Activated CD4-positive, CD25-positive, alpha-beta regulatory T cell treated with anti-CD3 and anti-CD28 coated beads, Interleukin-2, amount 50 U/mL, for 72 hours (primary cell): ENCODE results near the gene TOR3A.
"Not testable (repeated sequence)": the region's sequence is repeated elsewhere in the genome, so short reads cannot be mapped to it uniquely, and the experiment has no call there.

ENCODE experiments used
- DNase-seq: peaks from one replicate; pipeline ENCODE4 v3.0.0; 2021

TOR3A gene, protein sequence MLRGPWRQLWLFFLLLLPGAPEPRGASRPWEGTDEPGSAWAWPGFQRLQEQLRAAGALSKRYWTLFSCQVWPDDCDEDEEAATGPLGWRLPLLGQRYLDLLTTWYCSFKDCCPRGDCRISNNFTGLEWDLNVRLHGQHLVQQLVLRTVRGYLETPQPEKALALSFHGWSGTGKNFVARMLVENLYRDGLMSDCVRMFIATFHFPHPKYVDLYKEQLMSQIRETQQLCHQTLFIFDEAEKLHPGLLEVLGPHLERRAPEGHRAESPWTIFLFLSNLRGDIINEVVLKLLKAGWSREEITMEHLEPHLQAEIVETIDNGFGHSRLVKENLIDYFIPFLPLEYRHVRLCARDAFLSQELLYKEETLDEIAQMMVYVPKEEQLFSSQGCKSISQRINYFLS

GRCh38 chr1:179081687-179082332 is at the start of gene TOR3A:
Gene TOR3A, plus strand, starts transcription at chr1:179082070. Its CDS starts 59 bp downstream, at chr1:179082129.
- DNase-seq, result peak; percentile 75

- DNase-seq, result no peak
Measured at GRCh38 chr1:179034720-179035119, 47.1 kb upstream of the TOR3A start.

DNA sequence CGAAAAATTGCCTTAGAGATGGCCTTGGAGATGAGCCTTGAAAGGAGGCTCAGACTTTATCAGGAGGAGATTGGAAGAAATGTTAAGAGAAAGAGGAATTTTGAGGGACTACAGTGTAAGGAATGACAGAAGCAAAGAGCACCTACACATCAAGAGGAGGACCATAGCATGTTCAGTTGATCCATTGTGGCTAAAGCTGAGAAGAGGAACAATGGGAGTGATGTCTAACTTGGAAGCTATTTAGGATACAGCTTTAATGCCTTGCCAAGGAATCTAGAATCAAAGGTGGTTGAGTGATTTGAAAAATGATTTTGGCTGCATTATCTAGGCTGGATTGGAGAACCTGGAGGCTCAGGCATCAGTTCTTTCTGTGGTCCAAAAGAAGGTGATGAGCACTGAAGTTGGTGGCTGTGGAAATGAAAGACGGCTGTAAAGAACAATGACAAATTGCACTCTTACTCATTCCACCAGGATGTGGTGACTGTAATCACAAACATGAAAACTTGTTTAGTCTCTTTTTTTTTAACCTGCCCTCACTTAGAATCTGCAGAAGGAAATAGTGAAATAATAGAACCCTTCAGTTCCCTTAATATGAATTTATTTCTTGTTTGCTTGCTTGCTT is 44.9 kb upstream of the TOR3A start:
- DNase-seq, result no peak

DNA sequence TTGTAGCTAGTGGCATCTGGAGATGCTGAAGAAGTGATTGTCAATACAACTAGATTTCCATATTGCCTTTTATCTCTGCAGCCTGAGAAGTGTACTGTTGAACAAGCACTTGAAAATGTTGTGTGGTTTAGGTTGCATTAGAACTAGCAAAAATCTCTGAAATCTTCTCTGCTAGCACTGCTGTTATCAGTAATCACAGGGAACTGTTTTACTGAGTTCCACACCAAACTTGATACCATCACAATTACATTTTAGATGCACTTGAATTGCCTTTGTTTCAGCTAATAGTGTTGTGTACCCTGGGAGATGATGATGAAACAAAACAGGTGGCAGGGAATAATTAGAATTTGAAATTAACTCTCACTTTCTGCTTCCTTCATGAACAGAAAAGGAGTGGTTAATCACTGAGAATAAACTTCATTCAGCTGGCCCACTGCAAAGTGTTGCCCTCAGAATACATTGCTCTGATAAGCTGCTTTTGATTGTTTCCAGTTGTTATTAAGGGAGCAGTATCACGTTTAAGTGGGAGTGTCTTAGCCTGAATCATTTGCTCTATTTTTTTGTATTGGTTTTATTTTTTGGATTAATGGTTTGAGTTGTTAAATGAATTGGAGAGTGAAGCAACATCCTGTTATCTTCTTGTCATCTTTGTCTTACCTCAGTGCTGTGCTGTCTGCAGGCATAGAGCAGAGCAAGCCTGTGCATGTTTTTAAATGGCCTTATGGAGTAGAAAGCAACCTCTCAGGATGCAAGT is 43.2 kb upstream of the TOR3A start:
- DNase-seq, result no peak

DNA sequence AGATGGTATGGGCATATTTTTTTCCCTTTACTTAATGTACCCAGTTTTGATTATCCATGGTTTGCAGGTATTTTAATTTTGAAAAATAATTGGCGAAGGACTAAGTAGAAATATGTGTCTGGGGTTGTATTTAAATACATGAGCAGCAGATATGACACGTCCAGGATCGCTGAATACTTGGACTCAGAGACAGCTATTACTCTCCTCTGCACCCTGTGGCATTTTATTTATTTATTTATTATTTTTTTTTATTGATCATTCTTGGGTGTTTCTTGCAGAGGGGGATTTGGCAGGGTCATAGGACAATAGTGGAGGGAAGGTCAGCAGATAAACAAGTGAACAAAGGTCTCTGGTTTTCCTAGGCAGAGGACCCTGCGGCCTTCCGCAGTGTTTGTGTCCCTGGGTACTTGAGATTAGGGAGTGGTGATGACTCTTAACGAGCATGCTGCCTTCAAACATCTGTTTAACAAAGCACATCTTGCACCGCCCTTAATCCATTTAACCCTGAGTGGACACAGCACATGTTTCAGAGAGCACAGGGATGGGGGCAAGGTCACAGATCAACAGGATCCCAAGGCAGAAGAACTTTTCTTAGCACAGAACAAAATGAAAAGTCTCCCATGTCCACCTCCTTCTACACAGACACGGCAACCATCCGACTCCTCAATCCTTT is 42.2 kb upstream of the TOR3A start:
- not testable (repeated sequence) for DNase-seq

- not testable (repeated sequence) for DNase-seq
Measured at GRCh38 chr1:179040175-179040551, 41.7 kb upstream of the TOR3A start.

DNA sequence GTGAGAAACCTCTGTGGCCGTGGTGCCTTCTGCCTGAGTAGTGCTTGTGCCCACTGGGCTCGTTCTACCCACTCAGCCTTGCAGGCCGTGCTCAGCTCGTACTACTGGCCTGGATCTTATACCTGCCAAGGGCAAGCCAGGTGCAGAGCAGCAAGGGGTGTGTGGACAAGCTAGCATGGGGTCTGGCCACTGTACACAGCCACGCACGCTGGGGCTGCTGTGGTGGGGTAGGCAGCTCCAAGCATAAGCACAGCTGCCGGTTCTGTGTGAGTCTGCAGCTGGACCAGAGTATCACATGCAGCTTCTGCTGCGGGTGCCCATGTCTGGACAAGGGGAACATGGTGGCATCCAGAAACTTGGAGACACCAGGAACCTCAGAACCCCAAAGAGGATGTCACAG is 39.8 kb upstream of the TOR3A start:
- no peak for DNase-seq

GRCh38 chr1:179042700-179043099 is 39.2 kb upstream of the TOR3A start:
- DNase-seq, result no peak

DNA sequence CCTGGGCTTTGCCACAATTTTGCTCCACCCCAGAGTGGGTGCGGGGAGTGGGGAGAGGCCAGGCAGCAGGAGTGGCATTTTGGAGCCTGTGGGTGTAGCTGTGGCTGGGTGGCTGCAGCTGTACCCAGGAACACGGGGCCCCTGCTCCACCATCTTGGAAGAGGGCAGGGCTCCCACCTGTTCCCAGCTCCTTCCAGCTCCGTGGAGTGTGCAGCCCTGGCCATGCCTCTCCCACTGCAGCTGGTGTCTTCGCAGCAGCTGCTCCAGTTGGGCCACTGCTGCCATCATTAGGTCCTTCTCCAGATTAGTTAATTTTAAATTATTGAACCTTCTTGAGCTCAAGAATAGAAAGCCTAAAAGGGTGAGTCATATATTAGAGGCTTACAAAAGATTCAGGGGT is 38.6 kb upstream of the TOR3A start:
- DNase-seq, result no peak

DNA sequence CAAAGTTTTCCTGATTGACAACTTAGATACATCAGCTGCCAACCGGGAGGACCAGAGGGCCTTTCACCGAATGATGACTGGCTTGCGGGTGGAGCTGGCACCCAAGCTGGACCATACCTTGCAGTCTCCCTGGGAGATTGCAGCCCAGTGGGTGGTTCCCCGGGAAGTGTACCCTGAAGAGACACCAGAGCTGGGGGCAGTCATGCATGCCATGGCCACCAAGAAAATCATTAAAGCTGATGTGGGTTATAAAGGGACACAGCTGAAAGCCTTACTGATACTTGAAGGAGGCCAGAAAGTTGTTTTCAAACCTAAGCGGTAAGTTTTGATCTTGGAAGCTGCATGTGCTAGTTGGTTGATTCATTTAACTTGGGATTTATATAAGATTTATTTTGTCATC is 38.0 kb upstream of the TOR3A start:
- no peak for DNase-seq

DNA sequence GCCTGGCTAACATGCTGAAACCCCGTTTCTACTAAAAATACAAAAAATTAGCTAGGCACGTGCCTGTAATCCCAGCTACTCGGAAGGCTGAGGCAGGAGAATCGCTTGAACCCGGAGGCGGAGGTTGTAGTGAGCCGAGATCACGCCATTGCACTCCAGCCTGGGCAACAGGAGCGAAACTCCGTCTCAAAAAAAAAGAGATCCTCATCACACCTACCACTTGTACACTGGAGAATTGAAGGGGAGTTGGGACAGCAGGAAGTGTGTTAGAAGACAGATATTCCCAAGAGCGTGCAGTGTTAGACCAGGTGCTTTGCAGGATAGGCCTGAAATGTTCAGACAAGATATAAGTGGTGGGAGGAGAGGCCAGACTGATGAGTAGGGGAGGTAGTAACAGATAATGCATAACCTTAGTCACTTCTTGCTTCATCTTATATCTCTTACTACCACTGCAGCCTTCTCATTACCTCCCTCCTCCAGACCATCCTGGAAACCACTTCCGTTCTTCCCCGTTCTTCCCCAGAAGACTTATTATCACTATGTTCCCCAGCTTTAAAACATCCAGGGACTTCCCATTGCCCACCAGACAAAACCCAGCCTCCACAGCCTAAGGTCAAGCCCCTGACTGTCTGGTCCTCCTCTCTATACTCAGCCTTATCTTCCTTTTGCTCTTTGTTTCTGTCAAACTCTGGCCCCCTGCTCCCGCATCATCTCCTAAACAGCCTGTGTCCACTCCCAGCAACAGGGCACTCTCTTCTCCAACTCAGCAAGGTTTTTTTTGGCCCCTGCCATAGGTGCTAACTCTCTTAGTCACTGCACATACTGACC is 34.8 kb upstream of the TOR3A start:
- no peak for DNase-seq

DNA sequence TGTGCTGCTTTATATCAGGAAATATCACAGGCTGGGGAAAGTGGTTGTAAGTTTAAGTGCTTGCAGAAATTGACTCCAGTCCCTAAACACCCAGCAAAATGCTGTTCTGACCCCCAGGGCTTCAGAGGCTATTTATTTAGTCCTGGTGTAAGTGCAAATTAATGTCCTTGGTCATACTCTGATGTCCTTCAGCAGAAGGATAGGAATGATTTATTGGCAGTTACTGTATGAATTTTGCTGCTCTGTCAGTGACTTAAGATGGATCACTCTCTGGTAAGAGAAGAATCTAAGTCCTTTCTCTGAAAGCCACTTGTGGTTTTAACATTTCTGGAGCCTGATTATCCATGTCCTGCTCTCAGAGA is 34.3 kb upstream of the TOR3A start:
- no peak for DNase-seq

GRCh38 chr1:179048339-179049124 is 33.3 kb upstream of the TOR3A start:
- DNase-seq, result no peak

DNA sequence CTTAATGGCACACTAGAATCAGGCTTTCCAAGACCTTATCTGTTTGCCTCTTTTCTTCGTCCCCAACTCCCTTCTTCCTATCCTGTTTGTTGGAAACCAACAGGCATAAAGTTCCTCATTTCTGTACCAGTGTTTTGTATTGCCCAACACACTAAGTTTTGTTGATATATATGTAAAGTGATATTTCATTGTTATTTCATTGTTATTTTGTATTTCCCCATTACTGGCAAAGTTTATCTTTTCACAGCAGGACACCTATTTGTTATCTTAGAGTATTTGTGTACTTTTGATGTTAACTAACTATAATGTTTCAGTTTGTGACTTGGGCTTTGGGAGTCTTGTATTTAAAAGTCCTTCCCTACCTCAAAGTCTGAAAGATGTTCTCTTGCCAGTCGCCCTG is 29.1 kb upstream of the TOR3A start:
- no peak for DNase-seq

- DNase-seq, result no peak
Measured at GRCh38 chr1:179053486-179053885, 28.4 kb upstream of the TOR3A start.

DNA sequence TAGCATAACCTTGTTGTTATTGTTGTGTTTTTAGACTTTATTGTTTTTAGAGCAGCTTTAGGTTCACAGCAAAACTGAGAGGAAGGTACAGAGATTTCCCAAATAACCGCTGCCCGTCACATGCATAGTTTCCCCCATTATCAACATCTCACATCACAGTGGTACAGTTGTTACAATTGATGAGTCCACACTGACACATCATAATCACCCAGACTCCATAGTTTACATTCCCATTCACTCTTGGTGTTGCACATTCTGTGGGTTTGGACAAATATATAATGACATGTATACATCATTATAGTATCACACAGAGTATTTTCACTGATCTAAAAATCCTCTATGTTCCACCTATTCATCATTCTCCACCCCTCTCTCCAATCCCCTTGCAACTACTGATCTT is 25.9 kb upstream of the TOR3A start:
- DNase-seq, result no peak

DNA sequence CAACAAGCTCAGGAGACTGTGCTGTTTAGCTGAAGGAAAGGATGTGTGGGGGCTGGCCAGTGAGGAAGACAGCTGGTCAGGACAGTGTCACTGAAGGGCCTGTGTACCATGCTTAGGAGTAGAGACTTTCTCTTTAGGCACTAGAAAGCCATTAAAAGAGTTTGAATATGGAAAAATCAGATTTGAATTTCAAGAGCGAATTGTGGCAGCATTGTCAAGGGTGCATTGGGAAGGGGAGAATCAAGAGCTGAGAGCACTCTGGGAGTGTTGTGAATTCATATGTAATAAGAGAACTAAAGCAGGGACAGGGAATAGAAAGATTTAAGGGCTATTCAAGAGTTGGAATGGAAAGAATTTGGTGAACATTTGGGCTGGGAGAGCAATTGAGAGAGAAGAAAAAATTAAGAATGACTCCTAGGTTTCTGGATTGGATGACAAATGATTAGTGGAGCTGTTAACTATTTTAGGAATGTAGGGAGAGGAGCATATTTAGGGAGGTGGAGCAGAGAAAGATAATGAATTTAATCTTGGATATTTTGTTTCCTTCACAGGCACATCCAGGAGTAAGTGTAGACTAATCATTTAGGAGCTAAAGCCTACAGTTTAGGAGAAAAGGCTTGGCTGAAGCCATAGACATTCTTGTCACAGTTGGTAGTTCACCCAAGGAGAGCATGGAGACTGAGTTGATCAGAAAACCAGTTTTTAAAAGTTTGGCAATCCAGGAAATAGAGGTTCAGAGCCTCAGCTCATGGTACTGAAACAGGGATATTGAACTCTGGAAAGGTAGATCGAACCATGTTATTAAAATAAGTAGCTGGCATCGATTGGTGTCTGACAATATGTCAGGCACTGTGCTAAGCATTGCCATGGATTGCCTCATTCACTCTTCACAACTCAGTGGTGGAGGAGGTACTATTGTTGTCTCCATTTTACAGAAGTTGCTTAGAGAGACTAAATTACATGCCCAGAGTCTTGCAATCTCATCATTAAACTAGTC is 23.1 kb upstream of the TOR3A start:
- no peak for DNase-seq

DNA sequence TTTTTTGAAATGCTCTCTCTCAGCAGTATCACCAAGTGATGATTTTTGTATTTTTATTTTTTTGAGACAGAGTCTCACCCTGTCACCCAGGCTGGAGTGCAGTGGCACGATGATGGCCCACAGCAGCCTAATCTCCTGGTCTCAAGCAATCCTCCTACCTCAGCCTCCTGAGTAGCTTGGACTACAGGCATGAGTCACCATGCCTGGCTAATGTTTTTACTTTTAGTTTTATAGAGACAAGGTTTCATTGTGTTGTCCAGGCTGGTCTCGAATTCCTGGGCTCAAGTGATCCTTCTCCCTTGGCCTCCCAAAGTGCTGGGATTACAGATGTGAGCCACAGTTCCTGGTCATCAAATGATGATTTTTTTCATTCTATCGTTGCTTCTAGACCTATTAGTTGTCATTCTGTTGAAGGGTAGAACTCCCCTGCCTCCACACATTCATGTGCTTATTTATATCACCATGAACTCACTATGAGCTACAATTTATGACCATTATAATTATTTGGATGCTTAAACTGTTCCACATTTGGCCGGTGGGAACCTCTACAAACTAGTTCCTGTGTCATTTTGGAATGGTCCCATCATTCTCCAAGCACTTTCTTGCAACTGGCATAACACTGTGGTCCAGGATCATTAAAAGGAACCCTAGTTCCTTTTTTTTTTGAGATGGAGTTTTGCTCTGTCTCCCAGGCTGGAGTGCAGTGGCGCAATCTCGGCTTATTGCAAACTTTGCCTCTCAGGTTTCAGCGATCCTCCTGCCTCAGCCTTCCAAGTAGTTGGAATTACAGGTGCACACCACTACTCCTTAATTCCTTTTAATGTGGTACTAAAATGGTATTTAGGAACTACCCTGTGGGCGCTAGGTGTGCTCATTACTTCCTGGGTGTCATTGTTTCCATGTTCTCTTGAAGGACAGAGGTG is 20.2 kb upstream of the TOR3A start:
- DNase-seq, result no peak

GRCh38 chr1:179066471-179066870 is 15.4 kb upstream of the TOR3A start:
- no peak for DNase-seq
